HFF-Myc (cell line): ENCODE measurements around the gene MBNL1.

Experiments used
- DNase-seq: peaks from one replicate; pipeline ENCODE4 v3.0.0-alpha.2; 2011; ENCODE audit warnings: low read depth; ENCODE audit errors: extremely low read depth
- H3K4me3 ChIP-seq: replicated peaks from 2 replicates; pipeline ENCODE4 v1.5.1; 2011; ENCODE audit warnings: low read depth, mild to moderate bottlenecking, control low read depth, low read length
- CTCF ChIP-seq: IDR thresholded peaks from 2 replicates; pipeline ENCODE4 v1.5.1; 2012; ENCODE audit warnings: mild to moderate bottlenecking, low read depth, low read length, control low read depth; ENCODE audit errors: missing control alignments

Gene MBNL1

GRCh38 chr3:152307829-152308474 lies 39.2 kb downstream of the MBNL1 start:
- no peak for DNase-seq
- H3K4me3 ChIP-seq: no peak overlapping the region
- TF ChIP-seq CTCF: no peak

- no peak for TF ChIP-seq CTCF
- H3K4me3 ChIP-seq: no peak overlapping the region
- no peak for DNase-seq
Observed at GRCh38 chr3:152308475-152308844, 39.7 kb downstream of the MBNL1 start.

- no peak for DNase-seq
- no peak for TF ChIP-seq CTCF
Observed at GRCh38 chr3:152309031-152309430, 40.3 kb downstream of the MBNL1 start.

GRCh38 chr3:152309535-152310307 lies 41.0 kb downstream of the MBNL1 start:
- no peak for TF ChIP-seq CTCF
- DNase-seq: no peak
- no peak overlapping the region for H3K4me3 ChIP-seq

More at GRCh38 chr3:152309031-152309430, 40.3 kb downstream of the MBNL1 start:
- no peak overlapping the region for H3K4me3 ChIP-seq

GRCh38 chr3:152313430-152313829 lies 44.7 kb downstream of the MBNL1 start:
- no peak for TF ChIP-seq CTCF
- DNase-seq: no peak
- H3K4me3 ChIP-seq: no peak overlapping the region

- no peak for DNase-seq
- no peak for TF ChIP-seq CTCF
- H3K4me3 ChIP-seq: no peak overlapping the region
Observed at GRCh38 chr3:152313914-152314313, 45.2 kb downstream of the MBNL1 start.
